ENCODE measurements around the gene GRIN1. TPM values are rescaled to one million over a fixed set of nuclear protein-coding genes. Genes with fewer than 3 reads are reported as not detected.

GRIN1 gene
- total RNA-seq, 1 experiment from 2014 or later = 2.9 TPM

- WGBS (ENCODE audit: extremely low coverage, insufficient read length, low lambda C conversion rate) = no CpG with 5 or more reads among the region's 45 CpGs
- H3K27me3 ChIP-seq (ENCODE audit: insufficient read depth, low read length) = peaks cover 4% of the 10 kb centered on the region; the same call in 1 of the 2 replicates
- no peak overlapping the region for H3K4me2 ChIP-seq (ENCODE audit: insufficient read depth, insufficient read length, low read length)
Measured at GRCh38 chr9:137114220-137114612, 24.7 kb upstream of the GRIN1 start.

More at GRCh38 chr9:137114220-137114612, 24.7 kb upstream of the GRIN1 start:
- H3K23ac ChIP-seq (ENCODE audit: insufficient read length, low read depth, low read length) = no peak overlapping the region
- no peak overlapping the region for H4K91ac ChIP-seq (ENCODE audit: insufficient read length, low read depth, low read length)
- H3K18ac ChIP-seq (ENCODE audit: insufficient read length, low read depth, low read length) = no peak overlapping the region
- no peak overlapping the region for H2BK5ac ChIP-seq (ENCODE audit: insufficient read length, low read length)
- no peaks in the 10 kb centered on the region for H3K79me1 ChIP-seq (ENCODE audit: insufficient read depth, low read depth, low read length, poor library complexity, severe bottlenecking)
- Mint-ChIP-seq H3K27me3 (ENCODE audit: low read depth) (peaks cover 43% of the 10 kb centered on the region), H3K27ac (no peak overlapping the region), H3K36me3 (ENCODE audit: insufficient read depth in 1 of 3, low read depth in 3 of 3) (peaks cover 0 to 2% (median 0%) of the 10 kb centered on the region in 3 experiments; a peak in 1 of 7 replicates), H3K4me1 (no peaks in the 10 kb centered on the region), H3K4me3 (peak overlapping the region; percentile 34 to 55; a peak in 2 of 5 replicates), H3K9me3 (peaks cover 0 to under 1% of the 10 kb centered on the region in 2 experiments; a peak in 1 of 5 replicates)
- no peak for DNase-seq
- H3T11ph ChIP-seq (ENCODE audit: low read length) = no peak overlapping the region
- TF ChIP-seq CTCF (conservative IDR thresholded peaks at IDR 0.05) = no peak
- H3K79me2 ChIP-seq (ENCODE audit: insufficient read depth, low read length) = no peaks in the 10 kb centered on the region
- no peaks in the 10 kb centered on the region for H3K23me2 ChIP-seq (ENCODE audit: insufficient read length, low read depth, low read length, poor library complexity, severe bottlenecking)
- H4K8ac ChIP-seq (replicated peaks; ENCODE audit: insufficient read length, low read depth, low read length) = no peak overlapping the region
- H3K4me1 ChIP-seq (ENCODE audit: insufficient read depth, low read length) = no peaks in the 10 kb centered on the region
- H2AK5ac ChIP-seq (ENCODE audit: insufficient read length, low read length) = no peak overlapping the region
- H2BK12ac ChIP-seq (ENCODE audit: insufficient read length, low read depth, low read length) = no peak overlapping the region
- H3K56ac ChIP-seq (ENCODE audit: insufficient read length, low read depth, low read length) = no peak overlapping the region
- H2BK15ac ChIP-seq (ENCODE audit: low read depth, low read length) = no peak overlapping the region
- no peak overlapping the region for H2BK20ac ChIP-seq (ENCODE audit: low read depth, low read length, poor library complexity, severe bottlenecking)
- H2AFZ ChIP-seq (ENCODE audit: low read length) = no peak overlapping the region
- H3K14ac ChIP-seq (ENCODE audit: insufficient read depth, low read length) = no peak overlapping the region
- no peak overlapping the region for H4K5ac ChIP-seq (ENCODE audit: insufficient read length, low read depth, low read length)
- no peak overlapping the region for H3K27ac ChIP-seq (ENCODE audit: insufficient read length, low read depth, low read length)
- H3K9ac ChIP-seq (ENCODE audit: extremely low read depth, insufficient read length, low read length) = no peak overlapping the region
- no peak overlapping the region for H3K4ac ChIP-seq (ENCODE audit: low read depth, low read length)
- no peaks in the 10 kb centered on the region for H4K20me1 ChIP-seq (ENCODE audit: control insufficient read depth, insufficient read depth, insufficient read length)
- H3K9me3 ChIP-seq (ENCODE audit: control insufficient read depth, low read depth, low read length) = no peaks in the 10 kb centered on the region
- H2BK120ac ChIP-seq (ENCODE audit: low read depth, low read length, poor library complexity, severe bottlenecking) = no peak overlapping the region

Data from H9 (cell line).